ENCODE data around the gene PODXL.

DNA sequence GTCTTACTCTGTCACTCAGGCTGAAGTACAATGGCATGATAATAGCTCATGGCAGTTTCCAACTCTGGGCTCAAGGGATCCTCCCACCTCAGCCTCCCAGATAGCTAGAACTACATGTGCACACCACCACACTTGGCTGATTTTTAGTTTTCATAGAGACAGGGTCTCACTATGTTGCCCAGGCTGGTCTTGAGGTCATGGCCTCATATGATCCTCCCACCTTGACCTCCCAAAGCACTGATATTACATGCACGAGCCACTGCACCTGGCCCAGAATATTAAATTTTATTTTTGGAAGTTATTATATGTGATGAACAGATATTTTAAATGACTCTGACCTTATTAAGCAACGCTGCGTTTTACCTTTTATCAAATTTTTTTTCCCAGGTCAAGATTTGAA is 94.4 kb downstream of the PODXL start:
- TF ChIP-seq, protein P1, sequence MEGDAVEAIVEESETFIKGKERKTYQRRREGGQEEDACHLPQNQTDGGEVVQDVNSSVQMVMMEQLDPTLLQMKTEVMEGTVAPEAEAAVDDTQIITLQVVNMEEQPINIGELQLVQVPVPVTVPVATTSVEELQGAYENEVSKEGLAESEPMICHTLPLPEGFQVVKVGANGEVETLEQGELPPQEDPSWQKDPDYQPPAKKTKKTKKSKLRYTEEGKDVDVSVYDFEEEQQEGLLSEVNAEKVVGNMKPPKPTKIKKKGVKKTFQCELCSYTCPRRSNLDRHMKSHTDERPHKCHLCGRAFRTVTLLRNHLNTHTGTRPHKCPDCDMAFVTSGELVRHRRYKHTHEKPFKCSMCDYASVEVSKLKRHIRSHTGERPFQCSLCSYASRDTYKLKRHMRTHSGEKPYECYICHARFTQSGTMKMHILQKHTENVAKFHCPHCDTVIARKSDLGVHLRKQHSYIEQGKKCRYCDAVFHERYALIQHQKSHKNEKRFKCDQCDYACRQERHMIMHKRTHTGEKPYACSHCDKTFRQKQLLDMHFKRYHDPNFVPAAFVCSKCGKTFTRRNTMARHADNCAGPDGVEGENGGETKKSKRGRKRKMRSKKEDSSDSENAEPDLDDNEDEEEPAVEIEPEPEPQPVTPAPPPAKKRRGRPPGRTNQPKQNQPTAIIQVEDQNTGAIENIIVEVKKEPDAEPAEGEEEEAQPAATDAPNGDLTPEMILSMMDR (IDR thresholded peaks at IDR 0.05 in 4 of 5, conservative IDR thresholded peaks at IDR 0.05 in 1 of 5) = no peak
- no peak for TF ChIP-seq POLR2A (IDR thresholded peaks at IDR 0.05)

Data from gastrocnemius medialis (tissue), 4 donors.